Measurements from ENCODE around the gene CSPG4.

GRCh38 chr15:75729326-75730069 is 16.9 kb upstream of the CSPG4 start:
- TF ChIP-seq CTCF (IDR thresholded peaks at IDR 0.05) (no peak), POLR2AphosphoS5 (IDR thresholded peaks at IDR 0.05) (no peak), POLR2A (IDR thresholded peaks at IDR 0.05) (no peak), EP300 (IDR thresholded peaks at IDR 0.05; ENCODE audit: low read depth) (no peak)
